Measurements from ENCODE around the gene LINC01488. TPM values are rescaled to one million over a fixed set of nuclear protein-coding genes. Genes with fewer than 3 reads are reported as not detected.

LINC01488 gene
- total RNA-seq, 2 donors from 2014 or later: not detected

DNA sequence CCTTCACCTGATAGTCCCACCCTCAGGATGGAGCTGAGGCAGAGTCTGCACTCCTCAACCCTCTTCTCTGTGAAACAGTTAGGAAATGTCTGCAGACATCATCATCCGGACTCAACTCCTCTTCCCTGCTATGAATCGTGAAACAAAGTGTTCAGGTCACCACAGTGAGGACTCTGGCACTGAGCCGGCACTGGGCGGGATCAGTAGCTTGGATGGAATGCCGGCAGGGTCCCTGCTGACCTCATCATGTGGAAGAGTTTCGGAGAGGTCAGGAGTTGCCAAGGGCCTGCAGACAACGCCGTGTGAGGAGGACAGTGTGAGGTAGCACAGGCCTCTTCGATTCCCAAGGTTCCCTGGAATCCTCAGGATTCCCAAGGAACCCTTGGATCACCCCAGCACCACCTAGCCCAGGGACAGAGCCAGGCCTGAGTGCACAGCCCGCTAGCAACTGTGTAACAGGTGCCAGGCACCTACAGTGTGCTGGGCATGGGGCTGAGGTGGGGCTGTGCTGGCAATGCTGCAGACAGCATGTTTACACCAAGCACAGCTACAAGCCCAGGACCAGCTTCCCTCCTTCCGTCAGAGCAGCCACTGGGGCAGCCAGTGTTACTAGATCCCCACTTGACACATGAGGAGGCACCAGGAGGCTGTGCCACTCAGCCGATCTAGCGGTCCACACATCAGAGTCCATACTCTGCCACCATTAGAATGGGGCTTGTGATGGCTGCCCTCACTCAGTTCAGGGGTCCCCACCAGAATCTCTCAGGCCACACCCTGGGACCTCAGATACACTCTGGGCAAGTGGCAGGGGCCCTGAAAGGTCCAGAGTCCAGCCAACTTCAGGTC lies 693 bp upstream of the LINC01488 start:
- Mint-ChIP-seq H3K4me3 (no peak overlapping the region), H3K4me1 (ENCODE audit: low read depth) (no peaks in the 10 kb centered on the region), H3K27ac (no peak overlapping the region), H3K36me3 (ENCODE audit: insufficient read depth in 2 of 2) (no peaks in the 10 kb centered on the region), H3K9me3 (no peaks in the 10 kb centered on the region), H3K27me3 (ENCODE audit: low read depth) (no peaks in the 10 kb centered on the region)
- ATAC-seq (replicated peaks in 1 of 2): no peak
- no peak for DNase-seq

DNA sequence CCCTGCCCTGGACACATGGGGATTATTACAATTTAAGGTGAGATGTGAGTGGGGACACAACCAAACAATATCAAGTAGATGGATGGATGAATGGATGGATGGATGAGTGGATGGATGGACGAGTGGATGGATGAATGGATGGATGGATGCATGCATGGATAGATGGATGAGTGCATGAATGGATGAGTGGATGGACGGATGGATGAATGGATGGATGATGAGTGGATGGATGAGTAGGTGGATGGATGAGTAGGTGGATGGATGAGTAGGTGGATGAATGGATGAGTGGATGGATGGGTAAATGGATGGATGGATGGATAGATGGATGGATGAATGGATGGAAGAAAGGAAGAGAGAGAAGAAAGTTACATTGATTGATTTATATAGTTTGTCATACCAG lies 859 bp downstream of the LINC01488 start:
- Mint-ChIP-seq H3K4me3 (no peak overlapping the region), H3K9me3 (no peaks in the 10 kb centered on the region), H3K27ac (no peak overlapping the region), H3K4me1 (ENCODE audit: low read depth) (no peaks in the 10 kb centered on the region), H3K36me3 (ENCODE audit: insufficient read depth in 2 of 2) (no peaks in the 10 kb centered on the region), H3K27me3 (ENCODE audit: low read depth) (no peaks in the 10 kb centered on the region)
- ATAC-seq (replicated peaks in 1 of 2): no peak
- DNase-seq: no peak

- Mint-ChIP-seq H3K27ac (no peak overlapping the region), H3K4me1 (ENCODE audit: low read depth) (no peaks in the 10 kb centered on the region), H3K9me3 (no peaks in the 10 kb centered on the region), H3K27me3 (ENCODE audit: low read depth) (no peaks in the 10 kb centered on the region), H3K4me3 (no peak overlapping the region), H3K36me3 (ENCODE audit: insufficient read depth in 2 of 2) (no peaks in the 10 kb centered on the region)
- ATAC-seq (replicated peaks in 1 of 2) (no peak), DNase-seq (no peak)
These were observed 1.7 kb downstream of the LINC01488 start for GRCh38 chr11:69483170-69483569.

- Mint-ChIP-seq H3K36me3 (ENCODE audit: insufficient read depth in 2 of 2) (no peaks in the 10 kb centered on the region), H3K27ac (no peak overlapping the region), H3K4me1 (ENCODE audit: low read depth) (no peaks in the 10 kb centered on the region), H3K9me3 (no peaks in the 10 kb centered on the region), H3K27me3 (ENCODE audit: low read depth) (no peaks in the 10 kb centered on the region), H3K4me3 (no peak overlapping the region)
- ATAC-seq (replicated peaks in 1 of 2): no peak
- no peak for DNase-seq
These were observed 2.4 kb downstream of the LINC01488 start for GRCh38 chr11:69483691-69484426.

DNA sequence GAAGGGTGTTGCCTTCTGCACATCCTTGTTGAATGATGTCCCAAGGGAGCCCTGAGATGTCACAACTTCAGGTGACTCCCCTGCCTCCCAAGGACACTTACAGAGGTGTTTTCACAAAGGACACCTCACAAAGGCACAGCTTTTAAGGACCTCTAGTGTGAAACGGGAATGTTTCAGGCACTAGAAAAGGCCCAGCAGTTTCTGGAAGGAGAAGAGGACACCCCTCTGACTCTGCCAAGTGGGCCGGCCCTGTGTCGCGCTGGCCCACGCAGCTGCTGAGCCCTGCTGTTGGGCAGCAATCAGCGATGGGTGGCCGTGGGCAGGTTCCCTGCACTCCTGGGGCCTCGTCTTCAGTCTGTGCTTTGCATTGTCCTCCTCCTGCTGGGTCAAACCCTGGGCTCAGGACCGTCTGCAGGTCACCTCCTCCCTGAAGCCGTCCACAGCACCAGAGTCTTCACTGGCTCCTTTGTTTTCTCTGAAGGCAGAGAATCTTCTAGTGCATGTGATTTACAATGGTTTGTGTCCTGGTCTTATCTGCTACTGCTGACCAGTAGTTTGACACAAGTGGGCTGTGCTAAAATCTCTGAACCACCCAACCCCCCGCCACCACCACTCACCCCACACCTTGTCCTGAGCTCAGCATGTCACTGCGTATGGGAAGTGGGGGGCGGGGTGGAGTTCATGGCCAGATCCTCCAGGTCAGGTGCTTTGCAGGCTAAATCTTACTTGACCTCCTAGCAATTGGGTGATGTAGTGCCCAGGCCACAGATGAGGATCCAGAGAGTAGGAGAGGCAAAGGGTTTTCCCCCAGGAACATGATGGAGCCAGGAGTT lies 3.2 kb downstream of the LINC01488 start:
- H3K9me3 Mint-ChIP-seq: no peaks in the 10 kb centered on the region
- H3K27me3 Mint-ChIP-seq (ENCODE audit: low read depth): no peaks in the 10 kb centered on the region
- ATAC-seq (replicated peaks in 1 of 2) (no peak), DNase-seq (no peak)
- no peak overlapping the region for H3K27ac Mint-ChIP-seq
- no peak overlapping the region for H3K4me3 Mint-ChIP-seq
- H3K36me3 Mint-ChIP-seq (ENCODE audit: insufficient read depth in 2 of 2): no peaks in the 10 kb centered on the region
- H3K4me1 Mint-ChIP-seq (ENCODE audit: low read depth): no peaks in the 10 kb centered on the region

- Mint-ChIP-seq H3K4me1 (ENCODE audit: low read depth) (no peaks in the 10 kb centered on the region), H3K27ac (no peak overlapping the region), H3K36me3 (ENCODE audit: insufficient read depth in 2 of 2) (no peaks in the 10 kb centered on the region), H3K4me3 (no peak overlapping the region), H3K27me3 (ENCODE audit: low read depth) (no peaks in the 10 kb centered on the region), H3K9me3 (no peaks in the 10 kb centered on the region)
- DNase-seq (no peak), ATAC-seq (replicated peaks in 1 of 2) (no peak)
These were observed 4.0 kb downstream of the LINC01488 start for GRCh38 chr11:69485337-69486041.

GRCh38 chr11:69486056-69486772 lies 4.8 kb downstream of the LINC01488 start:
- Mint-ChIP-seq H3K36me3 (ENCODE audit: insufficient read depth in 2 of 2) (no peaks in the 10 kb centered on the region), H3K4me3 (no peak overlapping the region), H3K4me1 (ENCODE audit: low read depth) (no peaks in the 10 kb centered on the region), H3K9me3 (no peaks in the 10 kb centered on the region), H3K27ac (no peak overlapping the region), H3K27me3 (ENCODE audit: low read depth) (no peaks in the 10 kb centered on the region)
- DNase-seq (no peak), ATAC-seq (replicated peaks in 1 of 2) (no peak)

DNA sequence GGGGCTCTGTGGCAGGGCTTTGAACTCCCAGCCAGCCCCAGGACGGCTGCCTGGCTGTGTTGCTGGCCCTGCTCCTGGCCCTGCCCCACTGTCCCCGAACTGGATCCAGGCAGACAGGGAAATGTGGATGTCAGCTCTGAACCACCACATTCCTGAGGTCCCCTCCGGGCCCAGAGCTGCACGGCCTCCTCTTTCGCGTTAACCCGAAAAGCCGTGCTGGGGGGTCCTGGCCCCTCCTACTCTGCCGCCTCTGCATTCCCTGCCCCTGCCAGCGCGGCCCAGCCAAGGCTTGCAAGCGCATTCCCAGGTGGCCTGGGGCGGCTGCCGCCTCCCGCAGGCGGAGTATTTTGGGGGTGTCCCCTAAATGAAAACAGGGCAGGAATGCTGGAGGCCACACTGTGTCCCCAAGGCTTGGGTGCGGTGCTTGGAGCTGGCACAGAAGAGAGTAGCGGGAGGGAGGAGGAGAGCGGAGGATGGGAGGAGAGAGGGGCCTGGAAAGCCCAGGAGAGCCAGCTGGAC lies 5.4 kb downstream of the LINC01488 start:
- ATAC-seq (replicated peaks in 1 of 2): no peak
- Mint-ChIP-seq H3K9me3 (no peaks in the 10 kb centered on the region), H3K4me3 (no peak overlapping the region)

DNA sequence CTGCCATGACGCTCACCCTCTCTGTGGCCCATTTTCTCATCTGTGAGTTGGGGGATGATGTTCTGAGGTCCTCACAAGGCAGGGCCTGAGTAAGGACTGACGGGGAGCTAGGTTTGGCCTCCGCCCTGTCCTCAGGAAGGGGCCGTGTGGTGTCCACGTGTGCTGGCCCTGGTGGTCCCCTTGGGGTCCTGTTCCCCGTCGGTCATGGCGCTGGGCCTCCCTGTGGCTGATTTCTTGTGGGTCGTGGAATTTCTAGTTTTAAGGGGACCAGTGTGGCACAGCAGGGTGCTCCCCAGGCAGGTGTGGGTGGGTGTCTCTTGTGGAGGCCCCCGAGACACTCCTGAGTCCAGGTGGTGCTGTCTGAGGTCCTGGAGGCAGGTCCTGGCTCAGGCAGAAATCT lies 5.9 kb downstream of the LINC01488 start:
- H3K27me3 Mint-ChIP-seq (ENCODE audit: low read depth): no peaks in the 10 kb centered on the region
- DNase-seq (no peak), ATAC-seq (replicated peaks in 1 of 2) (no peak)
- no peak overlapping the region for H3K4me3 Mint-ChIP-seq
- H3K27ac Mint-ChIP-seq: no peak overlapping the region
- no peaks in the 10 kb centered on the region for H3K9me3 Mint-ChIP-seq
- no peaks in the 10 kb centered on the region for H3K36me3 Mint-ChIP-seq (ENCODE audit: insufficient read depth in 2 of 2)
- no peaks in the 10 kb centered on the region for H3K4me1 Mint-ChIP-seq (ENCODE audit: low read depth)

More for the DNA sequence above, 5.4 kb downstream of the LINC01488 start:
- Mint-ChIP-seq H3K27ac (no peak overlapping the region), H3K36me3 (ENCODE audit: insufficient read depth in 2 of 2) (no peaks in the 10 kb centered on the region), H3K4me1 (ENCODE audit: low read depth) (no peaks in the 10 kb centered on the region), H3K27me3 (ENCODE audit: low read depth) (no peaks in the 10 kb centered on the region)
- DNase-seq: no peak

- Mint-ChIP-seq H3K4me1 (ENCODE audit: low read depth) (no peaks in the 10 kb centered on the region), H3K27me3 (ENCODE audit: low read depth) (no peaks in the 10 kb centered on the region), H3K36me3 (ENCODE audit: insufficient read depth in 2 of 2) (no peaks in the 10 kb centered on the region), H3K27ac (no peak overlapping the region), H3K4me3 (no peak overlapping the region), H3K9me3 (no peaks in the 10 kb centered on the region)
- ATAC-seq (replicated peaks in 1 of 2) (no peak), DNase-seq (no peak)
These were observed 6.5 kb downstream of the LINC01488 start for GRCh38 chr11:69487849-69488542.

DNA sequence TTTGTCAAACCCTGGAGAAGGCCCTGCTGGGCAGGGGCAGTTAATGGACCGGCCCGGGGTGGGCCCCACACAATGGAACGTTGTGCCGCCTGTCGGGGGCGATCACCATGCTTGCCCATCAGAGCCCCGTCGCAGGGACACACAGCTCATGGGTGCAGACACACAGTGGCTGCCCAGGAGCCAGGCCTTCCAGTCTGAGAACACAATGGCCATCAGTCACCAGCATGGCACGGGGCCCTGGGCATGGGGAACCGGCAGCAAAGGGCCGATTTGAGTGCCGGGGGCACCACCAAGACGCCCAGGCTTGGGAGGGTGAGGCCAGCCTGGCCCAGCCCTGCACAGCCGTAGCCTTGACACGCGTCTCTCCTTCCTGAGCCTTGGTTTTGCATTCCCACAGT lies 7.1 kb downstream of the LINC01488 start:
- Mint-ChIP-seq H3K4me3 (no peak overlapping the region), H3K4me1 (ENCODE audit: low read depth) (no peaks in the 10 kb centered on the region), H3K27me3 (ENCODE audit: low read depth) (peaks cover 3% of the 10 kb centered on the region), H3K9me3 (no peaks in the 10 kb centered on the region), H3K27ac (no peak overlapping the region), H3K36me3 (ENCODE audit: insufficient read depth in 2 of 2) (no peaks in the 10 kb centered on the region)
- no peak for DNase-seq
- ATAC-seq (replicated peaks in 1 of 2): no peak
